Esophagus squamous epithelium (tissue), 5 donors: ENCODE data around the gene MED17. TPM values are rescaled to one million over a fixed set of nuclear protein-coding genes. Genes with fewer than 3 reads are reported as not detected.

ENCODE experiments used
- DNase-seq: peaks from one replicate; lab custom pipeline; 2025; lab: John Stamatoyannopoulos, UW
- H3K27ac ChIP-seq, 4 donors: fragments of 200-600 bp; sonication (generic); one replicate each; pipeline ENCODE4 v1.5.1; 2016 to 2019; ENCODE audit warnings: mild to moderate bottlenecking in 1 of 4
- H3K27me3 ChIP-seq, 4 donors: fragments of 200-600 bp; sonication (generic); 1 replicate in 3 of 4; 2 replicates in 1 of 4; pipeline versions ENCODE4 v1.5.1 to v1.6.0; 2017 to 2021; ENCODE audit warnings: antibody characterized with exemption in 1 of 4
- H3K36me3 ChIP-seq, 3 donors: fragments of 200-600 bp; sonication (generic); one replicate each; pipeline ENCODE4 v1.5.1; 2016 to 2019
- H3K4me1 ChIP-seq, 3 donors: fragments of 200-600 bp; sonication (generic); one replicate each; pipeline ENCODE4 v1.5.1; 2017 to 2019
- H3K4me3 ChIP-seq, 4 donors: fragments of 200-600 bp; sonication (generic); 1 replicate in 3 of 4; 2 replicates in 1 of 4; pipeline ENCODE4 v1.5.1; 2016 to 2019; ENCODE audit warnings: mild to moderate bottlenecking in 2 of 4, moderate library complexity in 1 of 4
- H3K9me3 ChIP-seq, 3 donors: fragments of 200-600 bp; sonication (generic); one replicate each; pipeline ENCODE4 v1.5.1; 2016 to 2019
- CTCF ChIP-seq, 6 experiments: fragments of 450-650 bp in 4 of 6; fragments of 200-600 bp in 2 of 6; sonication (generic) in 2 of 6; IDR thresholded peaks; one replicate each; pipeline ENCODE4 v1.5.1; 2016 to 2019; ENCODE audit warnings: antibody characterized with exemption in 6 of 6, mild to moderate bottlenecking in 4 of 6, moderate library complexity in 4 of 6
- POLR2A ChIP-seq, 4 donors: fragments of 450-650 bp; IDR thresholded peaks; one replicate each; pipeline ENCODE4 v1.6.1; 2017; ENCODE audit warnings: antibody characterized with exemption in 4 of 4, mild to moderate bottlenecking in 4 of 4, moderate library complexity in 3 of 4
- WGBS, 2 donors: methylation state at CpG; one replicate each; pipeline ENCODE4 v1.1.5; 2018; 5-methylcytosine and 5-hydroxymethylcytosine counted together
- intact Hi-C: fragments of 100-400 bp; cut with DNase I; formaldehyde crosslinking; loops from one replicate; pipeline ENCODE4 v1.15.0; 2022
- total RNA-seq, 4 donors: library from RNA; depleted of rRNA; stranded (reverse); fragments of >200 nt; gene quantifications; one replicate each; pipeline ENCODE4 v1.1.0, GENCODE V29; 2016
- donor health status: DM: yes; HTN: yes; CAD: no.

MED17 gene
- total RNA-seq, 4 donors from 2014 or later, result 11.3 to 25.9 (median 17.1) TPM

DNA sequence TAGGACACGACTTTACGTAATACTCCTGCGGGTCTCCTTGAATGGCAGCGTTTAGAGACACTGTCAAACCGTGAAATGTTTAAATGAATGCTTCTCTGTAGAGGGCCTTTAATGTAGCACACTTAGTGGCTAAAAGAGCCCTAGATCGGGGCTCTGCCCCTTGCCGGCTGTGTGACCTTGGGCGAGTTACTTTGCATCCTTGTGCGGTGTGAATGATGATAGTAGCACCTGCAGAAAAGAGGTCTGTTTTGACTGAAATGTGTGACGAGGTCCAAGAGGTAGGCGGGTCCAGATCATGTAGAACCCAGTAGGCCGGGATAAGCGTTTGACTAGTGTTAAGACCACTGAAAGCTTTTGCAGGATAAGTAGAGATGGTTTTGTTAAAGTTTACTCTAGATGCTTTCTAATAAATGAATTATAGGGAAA lies 866 bp downstream of the MED17 start:
- Histone ChIP-seq H3K9me3 (no peaks in the 10 kb centered on the region), H3K4me3 (peak overlapping the region; percentile 79 to 99 (median 88)), H3K27ac (peak overlapping the region; percentile 90 to 97 (median 94)), H3K36me3 (peaks cover 0 to 27% (median 4%) of the 10 kb centered on the region in 3 donors), H3K27me3 (no peaks in the 10 kb centered on the region), H3K4me1 (peaks cover 5 to 42% (median 28%) of the 10 kb centered on the region in 3 donors)
- TF ChIP-seq CTCF (IDR thresholded peaks at IDR 0.05) (no peak), POLR2A (IDR thresholded peaks at IDR 0.05) (no peak)
- no peak for DNase-seq
- intact Hi-C loops, result loop anchor here (5.0 kb wide), 1 partner anchor 38 kb away; no protein-coding TSS in a partner anchor
- 1 to 3% methylated on average over 8 to 13 of the region's 13 CpGs for WGBS, 2 donors

GRCh38 chr11:93791493-93791892 lies 7.4 kb downstream of the MED17 start:
- no peaks in the 10 kb centered on the region for H3K27me3 ChIP-seq
- TF ChIP-seq CTCF (IDR thresholded peaks at IDR 0.05) (no peak), POLR2A (IDR thresholded peaks at IDR 0.05) (no peak)
- no peak overlapping the region for H3K27ac ChIP-seq
- H3K4me1 ChIP-seq, result peaks cover 4 to 18% (median 9%) of the 10 kb centered on the region in 3 donors
- peaks cover 10 to 93% (median 46%) of the 10 kb centered on the region in 3 donors for H3K36me3 ChIP-seq
- DNase-seq, result no peak
- H3K9me3 ChIP-seq, result no peaks in the 10 kb centered on the region
- no peak overlapping the region for H3K4me3 ChIP-seq
- intact Hi-C loops, result no loop called here
- WGBS, 2 donors, result 84 to 85% methylated on average over 4 to 5 of the region's 5 CpGs

GRCh38 chr11:93796441-93797231 lies 12.6 kb downstream of the MED17 start:
- no peaks in the 10 kb centered on the region for H3K27me3 ChIP-seq
- peaks cover 9 to 100% (median 37%) of the 10 kb centered on the region in 3 donors for H3K36me3 ChIP-seq
- no peak overlapping the region for H3K4me3 ChIP-seq
- intact Hi-C loops, result no loop called here
- no peaks in the 10 kb centered on the region for H3K9me3 ChIP-seq
- H3K27ac ChIP-seq, result no peak overlapping the region
- no peak for DNase-seq
- 86 to 96% methylated on average over 6 of the region's 6 CpGs for WGBS, 2 donors
- H3K4me1 ChIP-seq, result no peaks in the 10 kb centered on the region
- TF ChIP-seq CTCF (IDR thresholded peaks at IDR 0.05), result no peak
- TF ChIP-seq POLR2A (IDR thresholded peaks at IDR 0.05), result no peak

- H3K36me3 ChIP-seq, result peaks cover 4 to 100% (median 11%) of the 10 kb centered on the region in 3 donors
Observed at GRCh38 chr11:93801366-93801765, 17.3 kb downstream of the MED17 start.

More at GRCh38 chr11:93801366-93801765, 17.3 kb downstream of the MED17 start:
- no peak for DNase-seq
- 21 to 35% methylated on average over 2 of the region's 2 CpGs for WGBS, 2 donors
- Histone ChIP-seq H3K27me3 (no peaks in the 10 kb centered on the region), H3K27ac (no peak overlapping the region), H3K9me3 (no peaks in the 10 kb centered on the region), H3K4me3 (no peak overlapping the region), H3K4me1 (no peaks in the 10 kb centered on the region)
- TF ChIP-seq POLR2A (IDR thresholded peaks at IDR 0.05) (no peak), CTCF (IDR thresholded peaks at IDR 0.05) (no peak)
- intact Hi-C loops, result no loop called here
